ENCODE data around the gene NEU3. TPM values are rescaled to one million over a fixed set of nuclear protein-coding genes. Genes with fewer than 3 reads are reported as not detected.

Gene NEU3
- total and polyA plus RNA-seq, 7 experiments from 2014 or later: 2.6 to 18.9 (median 15.1) TPM

GRCh38 chr11:75022759-75023396 lies 34.1 kb downstream of the NEU3 start:
- Mint-ChIP-seq H3K27me3 (no peaks in the 10 kb centered on the region), H3K4me3 (no peak overlapping the region), H3K36me3 (peaks cover 4 to 12% (median 9%) of the 10 kb centered on the region in 5 donors), H3K4me1 (no peaks in the 10 kb centered on the region), H3K9me3 (peaks cover 0 to 8% (median 5%) of the 10 kb centered on the region in 11 donors), H3K27ac (no peak overlapping the region)
- Histone ChIP-seq H3K27me3 (ENCODE audit: control insufficient read depth in 2 of 2, insufficient read depth in 2 of 2, low read length in 2 of 2) (no peaks in the 10 kb centered on the region), H3K27ac (ENCODE audit: low read depth, low read length) (no peak overlapping the region), H3K4me1 (ENCODE audit: control insufficient read depth in 2 of 2, insufficient read depth in 2 of 2, low read length in 2 of 2) (no peaks in the 10 kb centered on the region), H3K36me3 (ENCODE audit: control insufficient read depth in 2 of 3, insufficient read depth in 3 of 3, low read length in 3 of 3) (no peaks in the 10 kb centered on the region), H3K9me3 (ENCODE audit: control insufficient read depth in 2 of 3, low read length in 3 of 3) (no peaks in the 10 kb centered on the region), H3K4me3 (ENCODE audit: low read length) (no peak overlapping the region)
- POLR2A ChIA-PET: interaction anchor here (0.6 to 1.0 kb wide), 3 partner anchors 48 to 204 kb away, joined by 3 to 4 read pairs (median 4); partner anchors contain the start of genes SPCS2 and XRRA1
- DNase-seq: peak; percentile 38 to 71 (median 66)
- ATAC-seq: peak; percentile 88
- CTCF ChIA-PET: interaction anchor here (0.6 to 5.7 kb wide), 18 partner anchors 9 to 257 kb away, joined by 3 to 45 read pairs (median 4); no protein-coding TSS in a partner anchor
- intact Hi-C loops (cut with micrococcal nuclease): loop anchor here (1.0 to 2.0 kb wide), 6 partner anchors 118 to 248 kb away; partner anchors contain the start of gene TPBGL (in 2 of the 2)

DNA sequence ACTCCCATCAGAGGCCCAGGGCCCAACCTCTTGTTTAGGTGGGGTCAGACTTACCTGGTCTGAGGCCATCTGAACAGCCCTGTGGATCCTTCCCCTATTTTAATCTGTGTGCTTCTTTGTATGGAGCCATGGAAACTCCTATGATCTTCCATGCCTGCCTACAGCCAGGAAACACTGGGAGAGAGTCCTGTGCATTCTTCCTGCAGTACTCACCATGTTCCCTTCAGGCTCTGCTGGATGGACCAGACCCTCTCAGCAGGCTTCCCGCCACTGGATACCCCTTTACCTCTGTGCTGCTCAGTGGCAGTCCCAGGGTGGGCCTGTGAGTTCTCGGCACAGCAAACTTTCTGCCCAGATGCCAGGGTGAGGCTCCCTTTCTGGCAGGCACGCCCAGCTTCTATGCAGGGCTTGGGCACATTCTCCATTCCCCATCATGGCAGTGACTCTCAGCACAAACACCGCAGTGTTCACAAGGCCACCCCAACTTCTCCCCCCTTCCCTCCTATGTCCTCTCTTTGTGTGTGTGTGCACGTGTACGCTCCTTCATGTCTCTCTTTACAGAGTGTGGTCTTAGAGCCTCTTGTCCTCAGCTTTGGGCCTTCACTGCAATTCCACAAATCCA lies 34.8 kb downstream of the NEU3 start:
- H3K36me3 ChIP-seq (ENCODE audit: control insufficient read depth in 2 of 3, insufficient read depth in 3 of 3, low read length in 3 of 3): no peaks in the 10 kb centered on the region
- no peak overlapping the region for H3K27ac ChIP-seq (ENCODE audit: low read depth, low read length)
- Mint-ChIP-seq H3K9me3 (peaks cover 0 to 5% (median 4%) of the 10 kb centered on the region in 11 donors), H3K27ac (peak overlapping the region in 1 of 9 donors; percentile 33), H3K4me3 (no peak overlapping the region), H3K27me3 (no peaks in the 10 kb centered on the region), H3K4me1 (no peaks in the 10 kb centered on the region), H3K36me3 (peaks cover 4 to 6% (median 5%) of the 10 kb centered on the region in 5 donors)
- CTCF ChIA-PET: interaction anchor here (0.6 to 5.7 kb wide), 11 partner anchors 8 to 253 kb away, joined by 3 to 45 read pairs (median 4); no protein-coding TSS in a partner anchor
- no peak overlapping the region for H3K4me3 ChIP-seq (ENCODE audit: low read length)
- H3K4me1 ChIP-seq (ENCODE audit: control insufficient read depth in 2 of 2, insufficient read depth in 2 of 2, low read length in 2 of 2): no peaks in the 10 kb centered on the region
- ATAC-seq (no peak), DNase-seq (no peak)
- no peaks in the 10 kb centered on the region for H3K9me3 ChIP-seq (ENCODE audit: control insufficient read depth in 2 of 3, low read length in 3 of 3)
- POLR2A ChIA-PET: interaction anchor here (1.0 kb wide), 1 partner anchor 74 kb away, joined by 3 read pairs; the partner anchor contains the start of genes SPCS2 and XRRA1
- H3K27me3 ChIP-seq (ENCODE audit: control insufficient read depth in 2 of 2, insufficient read depth in 2 of 2, low read length in 2 of 2): no peaks in the 10 kb centered on the region
- intact Hi-C loops (cut with micrococcal nuclease): loop anchor here (1.0 to 2.0 kb wide), 6 partner anchors 117 to 248 kb away; partner anchors contain the start of gene TPBGL (in 2 of the 2)

DNA sequence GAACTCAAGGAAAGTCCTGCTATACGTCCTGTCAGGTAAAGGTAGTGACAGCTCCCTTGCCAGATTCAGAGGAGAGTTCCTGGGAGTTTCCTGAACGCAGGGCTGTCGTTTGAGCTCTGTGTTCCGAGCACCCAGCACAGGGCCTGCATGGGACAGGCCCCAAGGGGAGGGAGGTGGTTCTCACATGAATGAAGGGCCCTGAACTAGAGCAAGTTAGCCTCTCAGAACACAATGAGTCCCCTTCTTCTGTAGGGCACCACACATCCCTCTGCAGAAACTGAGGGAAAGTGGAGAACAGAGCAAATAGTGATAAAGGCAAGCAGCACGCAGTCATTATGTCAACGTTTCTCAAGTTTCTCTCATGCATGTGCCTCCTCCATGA lies 35.3 kb downstream of the NEU3 start:
- ChIA-PET POLR2A (no interaction called here), CTCF (interaction anchor here (1.3 to 5.7 kb wide), 2 partner anchors 225 to 251 kb away, joined by 3 to 45 read pairs; no protein-coding TSS in a partner anchor)
- Mint-ChIP-seq H3K27ac (peak overlapping the region in 1 of 9 donors; percentile 33), H3K4me1 (no peaks in the 10 kb centered on the region), H3K36me3 (peaks cover 0 to under 1% (median 0%) of the 10 kb centered on the region in 5 donors), H3K4me3 (no peak overlapping the region), H3K9me3 (peaks cover 0 to under 1% (median 0%) of the 10 kb centered on the region in 11 donors), H3K27me3 (no peaks in the 10 kb centered on the region)
- DNase-seq (no peak), ATAC-seq (no peak)
- H3K27ac ChIP-seq (ENCODE audit: low read depth, low read length): no peak overlapping the region
- intact Hi-C loops (cut with micrococcal nuclease): no loop called here
- H3K27me3 ChIP-seq (ENCODE audit: control insufficient read depth in 2 of 2, insufficient read depth in 2 of 2, low read length in 2 of 2): no peaks in the 10 kb centered on the region
- H3K9me3 ChIP-seq (ENCODE audit: control insufficient read depth in 2 of 3, low read length in 3 of 3): no peaks in the 10 kb centered on the region
- no peaks in the 10 kb centered on the region for H3K4me1 ChIP-seq (ENCODE audit: control insufficient read depth in 2 of 2, insufficient read depth in 2 of 2, low read length in 2 of 2)
- no peak overlapping the region for H3K4me3 ChIP-seq (ENCODE audit: low read length)
- no peaks in the 10 kb centered on the region for H3K36me3 ChIP-seq (ENCODE audit: control insufficient read depth in 2 of 3, insufficient read depth in 3 of 3, low read length in 3 of 3)

GRCh38 chr11:75024764-75025211 lies 36.1 kb downstream of the NEU3 start:
- Histone ChIP-seq H3K9me3 (ENCODE audit: control insufficient read depth in 2 of 3, low read length in 3 of 3) (no peaks in the 10 kb centered on the region), H3K36me3 (ENCODE audit: control insufficient read depth in 2 of 3, insufficient read depth in 3 of 3, low read length in 3 of 3) (no peaks in the 10 kb centered on the region), H3K27me3 (ENCODE audit: control insufficient read depth in 2 of 2, insufficient read depth in 2 of 2, low read length in 2 of 2) (no peaks in the 10 kb centered on the region), H3K4me3 (ENCODE audit: low read length) (no peak overlapping the region), H3K27ac (ENCODE audit: low read depth, low read length) (no peak overlapping the region), H3K4me1 (ENCODE audit: control insufficient read depth in 2 of 2, insufficient read depth in 2 of 2, low read length in 2 of 2) (no peaks in the 10 kb centered on the region)
- intact Hi-C loops (cut with micrococcal nuclease): no loop called here
- ChIA-PET CTCF (interaction anchor here (0.5 to 5.7 kb wide), 3 partner anchors 76 to 247 kb away, joined by 3 to 45 read pairs (median 3); partner anchors contain the start of gene XRRA1), POLR2A (no interaction called here)
- Mint-ChIP-seq H3K27me3 (no peaks in the 10 kb centered on the region), H3K27ac (no peak overlapping the region), H3K36me3 (no peaks in the 10 kb centered on the region), H3K9me3 (no peaks in the 10 kb centered on the region), H3K4me3 (no peak overlapping the region), H3K4me1 (no peaks in the 10 kb centered on the region)
- DNase-seq (no peak), ATAC-seq (no peak)

- intact Hi-C loops (cut with micrococcal nuclease): no loop called here
- POLR2A ChIA-PET: no interaction called here
- Histone ChIP-seq H3K36me3 (ENCODE audit: control insufficient read depth in 2 of 3, insufficient read depth in 3 of 3, low read length in 3 of 3) (no peaks in the 10 kb centered on the region), H3K27me3 (ENCODE audit: control insufficient read depth in 2 of 2, insufficient read depth in 2 of 2, low read length in 2 of 2) (no peaks in the 10 kb centered on the region), H3K4me1 (ENCODE audit: control insufficient read depth in 2 of 2, insufficient read depth in 2 of 2, low read length in 2 of 2) (no peaks in the 10 kb centered on the region), H3K9me3 (ENCODE audit: control insufficient read depth in 2 of 3, low read length in 3 of 3) (no peaks in the 10 kb centered on the region), H3K4me3 (ENCODE audit: low read length) (no peak overlapping the region), H3K27ac (ENCODE audit: low read depth, low read length) (no peak overlapping the region)
- no peaks in the 10 kb centered on the region for H3K36me3 Mint-ChIP-seq
- H3K4me1 Mint-ChIP-seq: no peaks in the 10 kb centered on the region
- ATAC-seq (no peak), DNase-seq (no peak)
- H3K27me3 Mint-ChIP-seq: no peaks in the 10 kb centered on the region
- no peak overlapping the region for H3K4me3 Mint-ChIP-seq
- H3K9me3 Mint-ChIP-seq: no peaks in the 10 kb centered on the region
- CTCF ChIA-PET: interaction anchor here (1.5 to 5.7 kb wide), 2 partner anchors 223 to 246 kb away, joined by 3 to 45 read pairs; no protein-coding TSS in a partner anchor
- H3K27ac Mint-ChIP-seq: peak overlapping the region in 1 of 9 donors; percentile 23
Measured at GRCh38 chr11:75025561-75025960, 36.8 kb downstream of the NEU3 start.

DNA sequence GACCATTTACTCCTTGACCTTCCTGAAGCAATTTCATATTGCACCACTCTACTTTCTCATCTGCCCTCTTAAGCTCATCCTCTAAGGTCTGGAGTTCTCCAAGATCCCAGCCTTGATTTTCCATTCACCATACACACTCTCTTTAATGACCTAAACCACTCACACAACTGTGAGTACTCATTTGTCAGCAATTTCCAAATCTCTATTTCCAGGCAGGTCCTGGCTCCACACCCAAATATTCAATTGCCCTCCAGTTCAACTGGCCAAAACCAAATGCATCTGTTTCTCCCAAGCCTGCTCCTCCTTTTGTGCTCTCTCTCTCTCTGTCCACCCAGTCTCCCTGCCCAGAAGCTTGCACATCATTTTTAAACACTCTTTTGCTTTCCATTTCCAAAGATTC lies 39.6 kb downstream of the NEU3 start:
- Histone ChIP-seq H3K4me3 (ENCODE audit: low read length) (no peak overlapping the region), H3K36me3 (ENCODE audit: control insufficient read depth in 2 of 3, insufficient read depth in 3 of 3, low read length in 3 of 3) (no peaks in the 10 kb centered on the region), H3K27me3 (ENCODE audit: control insufficient read depth in 2 of 2, insufficient read depth in 2 of 2, low read length in 2 of 2) (no peaks in the 10 kb centered on the region), H3K27ac (ENCODE audit: low read depth, low read length) (no peak overlapping the region), H3K9me3 (ENCODE audit: control insufficient read depth in 2 of 3, low read length in 3 of 3) (no peaks in the 10 kb centered on the region), H3K4me1 (ENCODE audit: control insufficient read depth in 2 of 2, insufficient read depth in 2 of 2, low read length in 2 of 2) (no peaks in the 10 kb centered on the region)
- POLR2A ChIA-PET: no interaction called here
- Mint-ChIP-seq H3K27ac (no peak overlapping the region), H3K36me3 (no peaks in the 10 kb centered on the region), H3K9me3 (no peaks in the 10 kb centered on the region), H3K4me1 (no peaks in the 10 kb centered on the region), H3K4me3 (no peak overlapping the region), H3K27me3 (no peaks in the 10 kb centered on the region)
- no peak for DNase-seq
- no peak for ATAC-seq
- intact Hi-C loops (cut with micrococcal nuclease): no loop called here
- CTCF ChIA-PET: interaction anchor here (0.7 to 0.9 kb wide), 3 partner anchors 11 to 98 kb away, joined by 3 read pairs; no protein-coding TSS in a partner anchor

Data from naive thymus-derived CD4-positive, alpha-beta T cell (primary cell).